Dendritic cell treated with granulocyte-macrophage colony-stimulating factor and Interleukin-4, amounts not matched to agents 40 ng/mL and 50 ng/mL, for 4 days (primary cell): ENCODE data around the gene NECTIN2.
"Not testable (repeated sequence)": the region's sequence is repeated elsewhere in the genome, so short reads cannot be mapped to it uniquely, and the experiment has no call there.

Experiments
- H3K27ac Mint-ChIP-seq: one replicate; pipeline ENCODE4 v1.8.0; 2022; ENCODE audit warnings: mild to moderate bottlenecking, mixed read lengths
- H3K27me3 Mint-ChIP-seq: one replicate; pipeline ENCODE4 v1.8.0; 2022; ENCODE audit warnings: mild to moderate bottlenecking, mixed read lengths
- H3K36me3 Mint-ChIP-seq: one replicate; pipeline ENCODE4 v1.8.0; 2022; ENCODE audit warnings: low read depth, mixed read lengths
- H3K4me1 Mint-ChIP-seq: one replicate; pipeline ENCODE4 v1.8.0; 2022; ENCODE audit warnings: low read depth, mixed read lengths
- H3K4me3 Mint-ChIP-seq: one replicate; pipeline ENCODE4 v1.8.0; 2022; ENCODE audit warnings: mild to moderate bottlenecking, moderate library complexity, mixed read lengths
- H3K9me3 Mint-ChIP-seq: one replicate; pipeline ENCODE4 v1.8.0; 2022; ENCODE audit warnings: mixed read lengths
- intact Hi-C: fragments of 100-400 bp; cut with micrococcal nuclease; formaldehyde crosslinking; loops from one replicate; pipeline ENCODE4 v1.15.0; 2022

The NECTIN2 gene

GRCh38 chr19:44876930-44877535, 30.9 kb downstream of the NECTIN2 start:
- intact Hi-C loops, result no loop called here
- Mint-ChIP-seq H3K27me3 (no peaks in the 10 kb centered on the region), H3K4me3 (no peak overlapping the region), H3K9me3 (no peaks in the 10 kb centered on the region), H3K4me1 (peaks cover 15% of the 10 kb centered on the region), H3K27ac (no peak overlapping the region), H3K36me3 (peaks cover 88% of the 10 kb centered on the region)

GRCh38 chr19:44878120-44878865, 32.2 kb downstream of the NECTIN2 start:
- H3K4me1 Mint-ChIP-seq, result peaks cover 15% of the 10 kb centered on the region
- no peak overlapping the region for H3K4me3 Mint-ChIP-seq
- H3K36me3 Mint-ChIP-seq, result peaks cover 88% of the 10 kb centered on the region
- H3K27me3 Mint-ChIP-seq, result no peaks in the 10 kb centered on the region
- no peaks in the 10 kb centered on the region for H3K9me3 Mint-ChIP-seq
- intact Hi-C loops, result no loop called here
- H3K27ac Mint-ChIP-seq, result no peak overlapping the region

GRCh38 chr19:44879309-44880065, 33.4 kb downstream of the NECTIN2 start:
- Mint-ChIP-seq H3K27ac (no peak overlapping the region), H3K4me1 (peaks cover 15% of the 10 kb centered on the region), H3K4me3 (no peak overlapping the region), H3K27me3 (no peaks in the 10 kb centered on the region), H3K9me3 (no peaks in the 10 kb centered on the region), H3K36me3 (peaks cover 88% of the 10 kb centered on the region)
- intact Hi-C loops, result no loop called here

- no peaks in the 10 kb centered on the region for H3K9me3 Mint-ChIP-seq
- H3K4me1 Mint-ChIP-seq, result peaks cover 4% of the 10 kb centered on the region
- no peak overlapping the region for H3K4me3 Mint-ChIP-seq
- intact Hi-C loops, result no loop called here
- H3K27ac Mint-ChIP-seq, result peak overlapping the region; percentile 18
- H3K27me3 Mint-ChIP-seq, result no peaks in the 10 kb centered on the region
- peaks cover 86% of the 10 kb centered on the region for H3K36me3 Mint-ChIP-seq
These were observed 36.0 kb downstream of the NECTIN2 start for GRCh38 chr19:44882063-44882462.

- intact Hi-C loops, H3K9me3 Mint-ChIP-seq, H3K4me3 Mint-ChIP-seq, H3K27me3 Mint-ChIP-seq, H3K4me1 Mint-ChIP-seq: not testable (repeated sequence)
- H3K27ac Mint-ChIP-seq, result peak overlapping the region; percentile 18
- peaks cover 86% of the 10 kb centered on the region for H3K36me3 Mint-ChIP-seq
These were observed 36.7 kb downstream of the NECTIN2 start for GRCh38 chr19:44882619-44883397.

- peaks cover under 1% of the 10 kb centered on the region for H3K4me1 Mint-ChIP-seq
- no peaks in the 10 kb centered on the region for H3K9me3 Mint-ChIP-seq
- peaks cover 86% of the 10 kb centered on the region for H3K36me3 Mint-ChIP-seq
- no peaks in the 10 kb centered on the region for H3K27me3 Mint-ChIP-seq
- H3K4me3 Mint-ChIP-seq, result no peak overlapping the region
- H3K27ac Mint-ChIP-seq, result no peak overlapping the region
- intact Hi-C loops, result no loop called here
These were observed 37.8 kb downstream of the NECTIN2 start for GRCh38 chr19:44883922-44884321.

GRCh38 chr19:44884566-44884965, 38.5 kb downstream of the NECTIN2 start:
- H3K27ac Mint-ChIP-seq, result no peak overlapping the region
- no peak overlapping the region for H3K4me3 Mint-ChIP-seq
- no peaks in the 10 kb centered on the region for H3K27me3 Mint-ChIP-seq
- peaks cover 7% of the 10 kb centered on the region for H3K4me1 Mint-ChIP-seq
- H3K9me3 Mint-ChIP-seq, result no peaks in the 10 kb centered on the region
- intact Hi-C loops, result no loop called here
- H3K36me3 Mint-ChIP-seq, result peaks cover 84% of the 10 kb centered on the region

- no peaks in the 10 kb centered on the region for H3K27me3 Mint-ChIP-seq
- peaks cover 78% of the 10 kb centered on the region for H3K36me3 Mint-ChIP-seq
- no peaks in the 10 kb centered on the region for H3K9me3 Mint-ChIP-seq
- H3K4me1 Mint-ChIP-seq, result peaks cover 13% of the 10 kb centered on the region
- no peak overlapping the region for H3K4me3 Mint-ChIP-seq
- intact Hi-C loops, result no loop called here
- peak overlapping the region; percentile 23 for H3K27ac Mint-ChIP-seq
These were observed 40.0 kb downstream of the NECTIN2 start for GRCh38 chr19:44886141-44886540.

- Mint-ChIP-seq H3K9me3 (no peaks in the 10 kb centered on the region), H3K36me3 (peaks cover 79% of the 10 kb centered on the region), H3K4me3 (no peak overlapping the region), H3K27ac (no peak overlapping the region), H3K27me3 (no peaks in the 10 kb centered on the region), H3K4me1 (peaks cover 24% of the 10 kb centered on the region)
- intact Hi-C loops, result no loop called here
These were observed 41.6 kb downstream of the NECTIN2 start for GRCh38 chr19:44887648-44888047.

GRCh38 chr19:44888335-44888734, 42.2 kb downstream of the NECTIN2 start:
- intact Hi-C loops, H3K4me3 Mint-ChIP-seq, H3K9me3 Mint-ChIP-seq, H3K27ac Mint-ChIP-seq, H3K27me3 Mint-ChIP-seq: not testable (repeated sequence)
- H3K36me3 Mint-ChIP-seq, result peaks cover 79% of the 10 kb centered on the region
- peaks cover 31% of the 10 kb centered on the region for H3K4me1 Mint-ChIP-seq

GRCh38 chr19:44889830-44890365, 43.8 kb downstream of the NECTIN2 start:
- intact Hi-C loops, result loop anchor here (1.0 to 2.0 kb wide), 3 partner anchors 21 to 65 kb away; partner anchors contain the start of genes CLPTM1 and NECTIN2
- H3K27me3 Mint-ChIP-seq, result no peaks in the 10 kb centered on the region
- peak overlapping the region; percentile 87 for H3K27ac Mint-ChIP-seq
- H3K9me3 Mint-ChIP-seq, result no peaks in the 10 kb centered on the region
- H3K4me3 Mint-ChIP-seq, result peak overlapping the region; percentile 80
- peaks cover 79% of the 10 kb centered on the region for H3K36me3 Mint-ChIP-seq
- peaks cover 35% of the 10 kb centered on the region for H3K4me1 Mint-ChIP-seq

- intact Hi-C loops, result loop anchor here (1.0 to 2.0 kb wide), 3 partner anchors 21 to 64 kb away; partner anchors contain the start of genes CLPTM1 and NECTIN2
- Mint-ChIP-seq H3K36me3 (peaks cover 81% of the 10 kb centered on the region), H3K4me3 (peak overlapping the region; percentile 80), H3K27ac (peak overlapping the region; percentile 87), H3K4me1 (peaks cover 35% of the 10 kb centered on the region), H3K27me3 (no peaks in the 10 kb centered on the region), H3K9me3 (no peaks in the 10 kb centered on the region)
These were observed 44.4 kb downstream of the NECTIN2 start for GRCh38 chr19:44890366-44891015.
